ENCODE data around the gene OTOA.

Gene OTOA

DNA sequence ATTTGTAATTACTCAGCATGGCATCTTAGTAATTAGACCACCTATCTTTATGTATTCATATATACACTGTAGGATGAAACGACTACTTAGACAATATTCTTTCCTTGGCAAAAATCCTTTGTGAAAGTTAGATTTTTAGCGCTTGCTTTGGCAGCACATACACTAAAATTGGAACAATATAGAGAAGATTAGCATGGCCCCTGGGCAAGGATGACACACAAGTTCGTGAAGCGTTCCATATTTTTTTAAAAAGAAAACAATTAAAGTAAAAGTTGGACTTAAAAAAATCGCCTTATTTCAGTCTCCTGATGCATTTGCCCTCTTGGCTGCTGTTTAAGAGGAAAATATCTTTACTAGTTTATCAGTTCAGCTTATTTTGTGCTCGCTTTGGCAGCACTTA is 21.9 kb upstream of the OTOA start:
- no peak overlapping the region for H3K4me3 ChIP-seq (ENCODE audit: low read depth, low read length)
- TF ChIP-seq MYC (IDR thresholded peaks at IDR 0.05; ENCODE audit: low read depth, low read length) (no peak), POLR2A (IDR thresholded peaks at IDR 0.05; ENCODE audit: extremely low read depth, insufficient read length) (no peak)
- TF ChIP-seq, protein P1, sequence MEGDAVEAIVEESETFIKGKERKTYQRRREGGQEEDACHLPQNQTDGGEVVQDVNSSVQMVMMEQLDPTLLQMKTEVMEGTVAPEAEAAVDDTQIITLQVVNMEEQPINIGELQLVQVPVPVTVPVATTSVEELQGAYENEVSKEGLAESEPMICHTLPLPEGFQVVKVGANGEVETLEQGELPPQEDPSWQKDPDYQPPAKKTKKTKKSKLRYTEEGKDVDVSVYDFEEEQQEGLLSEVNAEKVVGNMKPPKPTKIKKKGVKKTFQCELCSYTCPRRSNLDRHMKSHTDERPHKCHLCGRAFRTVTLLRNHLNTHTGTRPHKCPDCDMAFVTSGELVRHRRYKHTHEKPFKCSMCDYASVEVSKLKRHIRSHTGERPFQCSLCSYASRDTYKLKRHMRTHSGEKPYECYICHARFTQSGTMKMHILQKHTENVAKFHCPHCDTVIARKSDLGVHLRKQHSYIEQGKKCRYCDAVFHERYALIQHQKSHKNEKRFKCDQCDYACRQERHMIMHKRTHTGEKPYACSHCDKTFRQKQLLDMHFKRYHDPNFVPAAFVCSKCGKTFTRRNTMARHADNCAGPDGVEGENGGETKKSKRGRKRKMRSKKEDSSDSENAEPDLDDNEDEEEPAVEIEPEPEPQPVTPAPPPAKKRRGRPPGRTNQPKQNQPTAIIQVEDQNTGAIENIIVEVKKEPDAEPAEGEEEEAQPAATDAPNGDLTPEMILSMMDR (IDR thresholded peaks at IDR 0.05; ENCODE audit: low read depth, low read length) = no peak
- TF ChIP-seq, protein P2, sequence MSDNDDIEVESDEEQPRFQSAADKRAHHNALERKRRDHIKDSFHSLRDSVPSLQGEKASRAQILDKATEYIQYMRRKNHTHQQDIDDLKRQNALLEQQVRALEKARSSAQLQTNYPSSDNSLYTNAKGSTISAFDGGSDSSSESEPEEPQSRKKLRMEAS (IDR thresholded peaks at IDR 0.05; ENCODE audit: low read depth, low read length) = no peak
- no peak for DNase-seq (ENCODE audit: low read depth)

DNA sequence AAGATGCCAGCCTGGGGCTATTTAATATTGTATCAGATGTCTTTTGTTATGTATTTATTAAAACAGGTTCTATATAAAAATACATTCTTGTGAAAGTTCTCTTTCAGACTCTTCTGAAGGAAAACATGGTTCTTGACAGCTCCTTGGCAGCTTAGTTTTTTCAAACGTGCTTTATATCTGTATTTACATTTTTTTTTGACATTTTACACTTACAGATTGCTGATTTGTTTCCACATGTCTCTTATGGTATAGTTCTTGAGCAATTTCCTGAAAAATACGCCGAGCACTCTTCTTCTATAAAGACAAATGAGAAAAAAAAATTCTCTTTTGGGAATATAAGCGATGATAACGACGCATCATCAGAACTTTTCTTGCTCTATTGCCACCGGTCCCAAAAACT is 20.9 kb upstream of the OTOA start:
- H3K4me3 ChIP-seq (ENCODE audit: low read depth, low read length) = no peak overlapping the region
- TF ChIP-seq POLR2A (IDR thresholded peaks at IDR 0.05; ENCODE audit: extremely low read depth, insufficient read length) (no peak), MYC (IDR thresholded peaks at IDR 0.05; ENCODE audit: low read depth, low read length) (no peak)
- TF ChIP-seq, protein P2 (IDR thresholded peaks at IDR 0.05; ENCODE audit: low read depth, low read length) = no peak
- TF ChIP-seq, protein P1 (IDR thresholded peaks at IDR 0.05; ENCODE audit: low read depth, low read length) = no peak
- no peak for DNase-seq (ENCODE audit: low read depth)

DNA sequence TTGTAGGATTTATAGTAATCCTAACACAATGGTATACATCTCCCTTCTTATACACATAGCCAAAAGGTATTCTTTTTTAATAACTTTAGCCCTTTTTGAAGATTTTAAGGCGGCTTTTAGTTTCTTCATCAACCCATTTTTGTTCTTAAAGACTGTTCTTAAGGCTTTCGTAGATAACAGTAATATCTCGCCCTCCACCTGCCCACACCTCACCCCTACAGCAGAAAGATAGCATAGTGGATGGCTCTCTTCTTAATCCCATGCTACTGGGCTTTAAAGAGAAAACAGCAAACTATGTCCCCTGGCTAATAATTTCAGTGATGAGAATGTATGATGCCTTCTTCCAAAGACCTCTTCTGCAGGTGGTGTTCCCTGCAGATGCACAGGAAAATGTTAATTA is 20.0 kb upstream of the OTOA start:
- H3K4me3 ChIP-seq (ENCODE audit: low read depth, low read length) = no peak overlapping the region
- TF ChIP-seq POLR2A (IDR thresholded peaks at IDR 0.05; ENCODE audit: extremely low read depth, insufficient read length) = no peak
- TF ChIP-seq, protein P2 (IDR thresholded peaks at IDR 0.05; ENCODE audit: low read depth, low read length) = no peak
- TF ChIP-seq MYC (IDR thresholded peaks at IDR 0.05; ENCODE audit: low read depth, low read length) = no peak
- TF ChIP-seq, protein P1 (IDR thresholded peaks at IDR 0.05; ENCODE audit: low read depth, low read length) = no peak
- no peak for DNase-seq (ENCODE audit: low read depth)

DNA sequence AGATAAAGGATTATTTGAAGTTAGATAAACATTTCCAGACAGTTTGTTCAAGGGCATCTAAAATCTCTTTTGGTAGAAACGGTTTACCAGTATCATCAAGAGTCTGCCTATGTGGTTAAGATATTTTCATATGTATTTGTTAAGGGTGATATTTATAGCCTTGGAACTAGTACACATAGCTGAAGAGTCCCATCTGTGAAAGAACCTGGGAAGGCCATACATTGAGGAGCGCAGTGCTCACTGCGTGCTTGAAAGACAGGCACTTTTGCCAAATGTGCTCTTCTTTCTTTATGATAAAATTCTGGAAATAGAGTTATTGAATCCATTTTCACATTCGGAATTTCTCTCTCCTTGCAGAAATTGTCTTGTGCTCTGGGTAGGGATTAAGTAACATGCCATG is 19.1 kb upstream of the OTOA start:
- H3K4me3 ChIP-seq (ENCODE audit: low read depth, low read length) = peak overlapping the region; percentile 54
- TF ChIP-seq, protein P1 (IDR thresholded peaks at IDR 0.05; ENCODE audit: low read depth, low read length) = no peak
- no peak for TF ChIP-seq MYC (IDR thresholded peaks at IDR 0.05; ENCODE audit: low read depth, low read length)
- no peak for TF ChIP-seq POLR2A (IDR thresholded peaks at IDR 0.05; ENCODE audit: extremely low read depth, insufficient read length)
- TF ChIP-seq, protein P2 (IDR thresholded peaks at IDR 0.05; ENCODE audit: low read depth, low read length) = no peak
- no peak for DNase-seq (ENCODE audit: low read depth)

DNA sequence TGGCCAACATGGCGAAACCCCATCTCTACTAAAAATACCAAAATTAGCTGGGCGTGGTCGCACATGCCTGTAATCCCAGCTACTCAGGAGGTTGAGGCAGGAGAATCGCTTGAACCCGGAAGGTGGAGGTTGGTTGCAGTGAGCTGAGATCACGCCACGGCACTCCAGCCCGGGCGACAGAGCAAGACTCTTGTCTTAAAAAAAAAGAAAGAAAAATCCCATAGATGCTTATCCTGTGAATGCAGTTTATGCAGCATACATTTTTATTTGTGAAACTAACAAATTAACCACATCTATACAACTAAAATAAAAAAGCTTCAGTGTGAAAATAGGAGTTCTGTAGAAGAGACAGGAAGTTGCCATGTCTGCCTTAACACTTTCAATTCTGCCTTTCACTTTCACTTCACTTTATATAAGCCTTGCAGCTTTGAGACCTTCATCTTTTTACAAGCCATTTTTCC is 18.5 kb upstream of the OTOA start:
- H3K4me3 ChIP-seq (ENCODE audit: low read depth, low read length) = peak overlapping the region; percentile 54
- DNase-seq (ENCODE audit: low read depth) = peak; percentile 61
- TF ChIP-seq MYC (IDR thresholded peaks at IDR 0.05; ENCODE audit: low read depth, low read length) (no peak), POLR2A (IDR thresholded peaks at IDR 0.05; ENCODE audit: extremely low read depth, insufficient read length) (no peak)

DNA sequence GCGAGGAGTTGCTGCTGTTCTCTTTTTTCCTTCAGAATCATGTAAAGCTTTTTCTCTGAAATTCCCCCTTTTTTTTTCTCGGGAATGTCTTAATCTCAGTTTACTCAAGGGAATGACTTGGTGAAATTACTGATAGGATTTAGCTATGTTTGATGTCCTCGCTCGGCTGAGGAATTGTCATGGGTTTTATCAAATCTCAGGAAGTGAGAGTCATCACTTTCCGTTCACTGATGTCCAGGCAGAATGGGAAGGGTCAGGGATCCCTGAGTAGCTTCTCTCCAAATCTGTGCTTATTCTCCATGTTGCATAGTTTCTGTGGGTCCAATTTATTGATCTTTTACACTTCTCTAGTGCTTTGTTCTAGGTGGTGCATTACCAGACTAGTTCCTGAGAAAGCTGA is 17.7 kb upstream of the OTOA start:
- H3K4me3 ChIP-seq (ENCODE audit: low read depth, low read length) = no peak overlapping the region
- no peak for DNase-seq (ENCODE audit: low read depth)
- TF ChIP-seq MYC (IDR thresholded peaks at IDR 0.05; ENCODE audit: low read depth, low read length) (no peak), POLR2A (IDR thresholded peaks at IDR 0.05; ENCODE audit: extremely low read depth, insufficient read length) (no peak)
- TF ChIP-seq, protein P2 (IDR thresholded peaks at IDR 0.05; ENCODE audit: low read depth, low read length) = no peak
- TF ChIP-seq, protein P1 (IDR thresholded peaks at IDR 0.05; ENCODE audit: low read depth, low read length) = no peak
